Body of pancreas (tissue), 4 donors: ENCODE measurements around the gene SORL1. TPM values are rescaled to one million over a fixed set of nuclear protein-coding genes. Genes with fewer than 3 reads are reported as not detected.

Source experiments
- ATAC-seq: fragments of 150-250 bp; one replicate; pipeline ENCODE4 v1.9.1; 2016
- DNase-seq, 4 donors: peaks; one replicate each; pipeline ENCODE4 v3.0.0-alpha.2; 2019
- H3K27ac ChIP-seq, 4 donors: fragments of 200-600 bp; sonication (generic); 1 replicate in 3 of 4; 2 replicates in 1 of 4; pipeline versions ENCODE4 v1.5.1 to v1.6.1; 2016 to 2019; ENCODE audit warnings: mild to moderate bottlenecking in 1 of 4, mixed read lengths in 1 of 4, moderate library complexity in 1 of 4
- H3K27me3 ChIP-seq, 2 donors: fragments of 200-600 bp; sonication (generic); one replicate each; pipeline ENCODE4 v1.6.0; 2016; ENCODE audit warnings: mild to moderate bottlenecking in 1 of 2
- H3K36me3 ChIP-seq, 2 donors: fragments of 200-600 bp; sonication (generic); replicated peaks in 1 of 2; 2 replicates each; pipeline ENCODE4 v1.5.1; 2016; ENCODE audit warnings: low read depth in 2 of 2; ENCODE audit not compliant: insufficient read depth in 1 of 2
- H3K4me1 ChIP-seq: fragments of 200-600 bp; sonication (generic); one replicate; pipeline ENCODE4 v1.6.0; 2016
- H3K4me3 ChIP-seq, 2 donors: fragments of 200-600 bp; sonication (generic); 1 replicate in 1 of 2; 2 replicates in 1 of 2; pipeline ENCODE4 v1.5.1; 2016 to 2019
- H3K9me3 ChIP-seq, 3 donors: fragments of 200-600 bp; sonication (generic); 1 replicate in 2 of 3; 2 replicates in 1 of 3; pipeline ENCODE4 v1.5.1; 2016
- CTCF ChIP-seq, 7 experiments: fragments of 450-650 bp in 4 of 7; fragments of 200-600 bp in 3 of 7; sonication (generic) in 3 of 7; IDR thresholded peaks; one replicate each; pipeline ENCODE4 v1.5.1; 2016 to 2019; ENCODE audit warnings: antibody characterized with exemption in 7 of 7
- POLR2A ChIP-seq, 3 donors: fragments of 450-650 bp; IDR thresholded peaks; one replicate each; pipeline ENCODE4 v1.6.1; 2016; ENCODE audit warnings: antibody characterized with exemption in 3 of 3, mild to moderate bottlenecking in 2 of 3
- WGBS, 2 donors: methylation state at CpG; one replicate each; pipeline ENCODE4 v1.1.5; 2017; 5-methylcytosine and 5-hydroxymethylcytosine counted together
- intact Hi-C: fragments of 100-400 bp; cut with DNase I; formaldehyde crosslinking; loops from one replicate; pipeline ENCODE4 v1.15.1; 2023
- total RNA-seq, 2 donors: library from RNA; depleted of rRNA; stranded (reverse); fragments of >200 nt; gene quantifications; one replicate each; pipeline ENCODE4 v1.1.0, GENCODE V29; 2016

Gene SORL1
- total RNA-seq, 2 donors from 2014 or later = 25.1 to 26.5 TPM

- no peak for TF ChIP-seq POLR2A (IDR thresholded peaks at IDR 0.05)
- no peaks in the 10 kb centered on the region for H3K36me3 ChIP-seq
- no peaks in the 10 kb centered on the region for H3K9me3 ChIP-seq
- no peaks in the 10 kb centered on the region for H3K4me1 ChIP-seq
- ATAC-seq (no peak), DNase-seq (no peak)
- intact Hi-C loops = no loop called here
- no peak overlapping the region for H3K27ac ChIP-seq
- no peaks in the 10 kb centered on the region for H3K27me3 ChIP-seq
- no peak overlapping the region for H3K4me3 ChIP-seq
- 53% methylated on average over 9 of the region's 9 CpGs for WGBS, 2 donors
Observed at GRCh38 chr11:121643479-121644186, 191.5 kb downstream of the SORL1 start.

GRCh38 chr11:121644187-121644512, 192.0 kb downstream of the SORL1 start:
- H3K27ac ChIP-seq = no peak overlapping the region
- no peak overlapping the region for H3K4me3 ChIP-seq
- no peaks in the 10 kb centered on the region for H3K9me3 ChIP-seq
- H3K4me1 ChIP-seq = no peaks in the 10 kb centered on the region
- ATAC-seq = no peak
- no peaks in the 10 kb centered on the region for H3K36me3 ChIP-seq
- TF ChIP-seq POLR2A (IDR thresholded peaks at IDR 0.05) (no peak), CTCF (IDR thresholded peaks at IDR 0.05) (no peak)
- intact Hi-C loops = no loop called here
- no peak for DNase-seq
- no peaks in the 10 kb centered on the region for H3K27me3 ChIP-seq
- 35 to 46% methylated on average over 4 of the region's 4 CpGs for whole genome bisulfite sequencing, 2 donors

GRCh38 chr11:121645001-121645400, 192.9 kb downstream of the SORL1 start:
- 69 to 75% methylated on average over 2 of the region's 2 CpGs for WGBS, 2 donors
- no peaks in the 10 kb centered on the region for H3K9me3 ChIP-seq
- TF ChIP-seq POLR2A (IDR thresholded peaks at IDR 0.05) (no peak), CTCF (IDR thresholded peaks at IDR 0.05) (no peak)
- no peak overlapping the region for H3K27ac ChIP-seq
- no peaks in the 10 kb centered on the region for H3K4me1 ChIP-seq
- intact Hi-C loops = no loop called here
- ATAC-seq (no peak), DNase-seq (no peak)
- H3K4me3 ChIP-seq = no peak overlapping the region
- H3K27me3 ChIP-seq = no peaks in the 10 kb centered on the region
- H3K36me3 ChIP-seq = no peaks in the 10 kb centered on the region

GRCh38 chr11:121645596-121645995, 193.5 kb downstream of the SORL1 start:
- no peak overlapping the region for H3K4me3 ChIP-seq
- no peak for ATAC-seq
- H3K27me3 ChIP-seq = no peaks in the 10 kb centered on the region
- no peaks in the 10 kb centered on the region for H3K36me3 ChIP-seq
- no peak overlapping the region for H3K27ac ChIP-seq
- no peak for DNase-seq
- WGBS, 2 donors = 84 to 100% methylated on average over 1 of the region's 1 CpG
- H3K4me1 ChIP-seq = no peaks in the 10 kb centered on the region
- intact Hi-C loops = no loop called here
- TF ChIP-seq CTCF (IDR thresholded peaks at IDR 0.05) = no peak
- TF ChIP-seq POLR2A (IDR thresholded peaks at IDR 0.05) = no peak
- H3K9me3 ChIP-seq = no peaks in the 10 kb centered on the region

- no peak overlapping the region for H3K4me3 ChIP-seq
- no peaks in the 10 kb centered on the region for H3K9me3 ChIP-seq
- no peaks in the 10 kb centered on the region for H3K4me1 ChIP-seq
- no peaks in the 10 kb centered on the region for H3K27me3 ChIP-seq
- intact Hi-C loops = no loop called here
- TF ChIP-seq POLR2A (IDR thresholded peaks at IDR 0.05) (no peak), CTCF (IDR thresholded peaks at IDR 0.05) (no peak)
- DNase-seq = no peak
- no peak overlapping the region for H3K27ac ChIP-seq
- 80 to 82% methylated on average over 4 of the region's 4 CpGs for WGBS, 2 donors
- no peak for ATAC-seq
- H3K36me3 ChIP-seq = no peaks in the 10 kb centered on the region
Observed at GRCh38 chr11:121648306-121648705, 196.2 kb downstream of the SORL1 start.
